Thoracic aorta (tissue), 2 donors: ENCODE data around the gene PHF23. TPM values are rescaled to one million over a fixed set of nuclear protein-coding genes. Genes with fewer than 3 reads are reported as not detected.

ENCODE experiments used
- ATAC-seq: fragments of 150-250 bp; one replicate; pipeline ENCODE4 v1.8.0; 2017; ENCODE audit warnings: low read depth; ENCODE audit not compliant: insufficient number of reproducible peaks, low FRiP score
- DNase-seq: peaks from one replicate; pipeline ENCODE4 v3.0.0-alpha.2; 2020; ENCODE audit warnings: low spot score
- H3K27ac ChIP-seq, 2 donors: fragments of 200-600 bp; sonication (generic); 1 replicate in 1 of 2; 2 replicates in 1 of 2; pipeline ENCODE4 v1.5.1; 2016; ENCODE audit warnings: mild to moderate bottlenecking in 2 of 2, moderate library complexity in 2 of 2
- H3K27me3 ChIP-seq: fragments of 200-600 bp; sonication (generic); replicated peaks from 2 replicates; pipeline ENCODE4 v1.6.0; 2016; ENCODE audit warnings: mild to moderate bottlenecking; ENCODE audit not compliant: insufficient read depth
- H3K36me3 ChIP-seq: fragments of 200-600 bp; sonication (generic); one replicate; pipeline ENCODE4 v1.5.1; 2016
- H3K4me1 ChIP-seq, 2 donors: fragments of 200-600 bp; sonication (generic); 1 replicate in 1 of 2; 2 replicates in 1 of 2; pipeline versions ENCODE4 v1.5.1 to v1.6.0; 2016; ENCODE audit warnings: low read depth in 2 of 2, mild to moderate bottlenecking in 1 of 2; ENCODE audit not compliant: control insufficient read depth in 1 of 2
- H3K4me3 ChIP-seq: fragments of 200-600 bp; sonication (generic); 2 replicates; pipeline ENCODE4 v1.5.1; 2016; ENCODE audit warnings: mild to moderate bottlenecking
- H3K9me3 ChIP-seq: fragments of 200-600 bp; sonication (generic); 2 replicates; pipeline ENCODE4 v1.5.1; 2016
- total RNA-seq, 2 donors: library from RNA; depleted of rRNA; stranded (reverse); fragments of >200 nt; gene quantifications; one replicate each; pipeline versions ENCODE4 v1.1.0 to v1.2.3, GENCODE V29; 2016
- TF ChIP-seq, protein P1 (sequence below): fragments of 200-600 bp; sonication (generic); IDR thresholded peaks from one replicate; pipeline ENCODE4 v1.5.1; 2019; ENCODE audit warnings: antibody characterized with exemption

PHF23 gene
- total RNA-seq, 2 donors from 2014 or later = 25.1 to 44.7 TPM

DNA sequence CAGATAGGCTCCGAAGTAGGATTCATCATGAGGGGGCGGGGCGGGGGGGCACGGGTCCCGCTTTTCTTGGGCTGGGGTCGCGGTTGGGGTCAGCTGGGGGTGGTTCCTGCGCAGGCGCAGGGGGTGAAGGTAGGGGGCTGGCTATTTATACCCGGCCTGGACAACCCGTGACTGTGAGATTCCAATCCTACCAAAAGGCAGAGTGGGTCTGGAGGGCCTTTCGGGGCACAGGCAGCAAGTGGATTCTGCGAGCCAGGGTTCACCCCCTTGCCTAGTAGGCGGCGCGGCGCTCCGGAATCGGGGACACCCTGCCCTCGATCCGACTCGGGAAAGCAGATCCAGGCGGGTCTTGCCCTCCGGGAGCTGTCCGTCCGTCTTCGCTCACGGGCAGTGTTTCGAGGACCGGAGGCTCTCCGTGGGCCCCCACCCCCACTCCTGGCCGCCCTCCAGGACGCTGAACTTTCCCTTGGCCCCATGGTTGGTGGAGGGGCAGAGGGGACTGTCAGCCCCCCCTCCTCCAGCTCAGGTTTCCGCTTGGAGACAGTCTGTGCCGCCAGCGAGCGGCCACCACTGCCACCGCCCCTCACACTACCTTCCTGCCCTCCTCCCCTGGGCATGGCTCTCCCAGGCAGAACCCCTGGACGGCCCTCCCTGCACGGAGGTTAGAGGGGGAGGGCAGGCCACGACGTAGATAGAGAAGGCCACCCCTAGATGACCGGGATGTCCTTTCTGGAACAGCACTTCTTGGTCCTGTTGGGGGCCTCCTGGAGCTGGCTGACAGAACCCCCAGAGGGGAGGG lies 42.9 kb upstream of the PHF23 start:
- Histone ChIP-seq H3K9me3 (no peaks in the 10 kb centered on the region), H3K27me3 (no peaks in the 10 kb centered on the region), H3K4me1 (peaks cover 13 to 26% of the 10 kb centered on the region in 2 donors), H3K27ac (no peak overlapping the region), H3K36me3 (no peaks in the 10 kb centered on the region), H3K4me3 (peak overlapping the region; percentile 73)
- no peak for ATAC-seq
- TF ChIP-seq, protein P1, sequence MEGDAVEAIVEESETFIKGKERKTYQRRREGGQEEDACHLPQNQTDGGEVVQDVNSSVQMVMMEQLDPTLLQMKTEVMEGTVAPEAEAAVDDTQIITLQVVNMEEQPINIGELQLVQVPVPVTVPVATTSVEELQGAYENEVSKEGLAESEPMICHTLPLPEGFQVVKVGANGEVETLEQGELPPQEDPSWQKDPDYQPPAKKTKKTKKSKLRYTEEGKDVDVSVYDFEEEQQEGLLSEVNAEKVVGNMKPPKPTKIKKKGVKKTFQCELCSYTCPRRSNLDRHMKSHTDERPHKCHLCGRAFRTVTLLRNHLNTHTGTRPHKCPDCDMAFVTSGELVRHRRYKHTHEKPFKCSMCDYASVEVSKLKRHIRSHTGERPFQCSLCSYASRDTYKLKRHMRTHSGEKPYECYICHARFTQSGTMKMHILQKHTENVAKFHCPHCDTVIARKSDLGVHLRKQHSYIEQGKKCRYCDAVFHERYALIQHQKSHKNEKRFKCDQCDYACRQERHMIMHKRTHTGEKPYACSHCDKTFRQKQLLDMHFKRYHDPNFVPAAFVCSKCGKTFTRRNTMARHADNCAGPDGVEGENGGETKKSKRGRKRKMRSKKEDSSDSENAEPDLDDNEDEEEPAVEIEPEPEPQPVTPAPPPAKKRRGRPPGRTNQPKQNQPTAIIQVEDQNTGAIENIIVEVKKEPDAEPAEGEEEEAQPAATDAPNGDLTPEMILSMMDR = no peak
- no peak for DNase-seq

DNA sequence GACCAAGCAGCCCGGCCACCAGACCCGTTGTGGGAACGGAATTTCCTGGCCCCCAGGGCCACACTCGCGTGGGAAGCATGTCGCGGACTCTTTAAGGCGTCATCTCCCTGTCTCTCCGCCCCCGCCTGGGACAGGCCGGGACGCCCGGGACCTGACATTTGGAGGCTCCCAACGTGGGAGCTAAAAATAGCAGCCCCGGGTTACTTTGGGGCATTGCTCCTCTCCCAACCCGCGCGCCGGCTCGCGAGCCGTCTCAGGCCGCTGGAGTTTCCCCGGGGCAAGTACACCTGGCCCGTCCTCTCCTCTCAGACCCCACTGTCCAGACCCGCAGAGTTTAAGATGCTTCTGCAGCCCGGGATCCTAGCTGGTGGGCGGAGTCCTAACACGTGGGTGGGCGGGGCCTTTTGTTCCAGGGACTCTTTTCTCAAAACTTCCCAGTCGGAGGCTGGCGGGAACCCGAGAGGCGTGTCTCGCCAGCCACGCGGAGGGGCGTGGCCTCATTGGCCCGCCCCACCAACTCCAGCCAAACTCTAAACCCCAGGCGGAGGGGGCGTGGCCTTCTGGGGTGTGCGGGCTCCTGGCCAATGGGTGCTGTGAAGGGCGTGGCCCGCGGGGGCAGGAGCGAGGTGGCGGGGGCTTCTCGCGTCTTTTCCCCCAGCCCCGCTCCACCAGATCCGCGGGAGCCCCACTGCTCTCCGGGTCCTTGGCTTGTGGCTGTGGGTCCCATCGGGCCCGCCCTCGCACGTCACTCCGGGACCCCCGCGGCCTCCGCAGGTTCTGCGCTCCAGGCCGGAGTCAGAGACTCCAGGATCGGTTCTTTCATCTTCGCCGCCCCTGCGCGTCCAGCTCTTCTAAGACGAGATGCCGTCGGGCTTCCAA lies 42.1 kb upstream of the PHF23 start, which contains the start of gene SLC2A4:
Gene SLC2A4, plus strand, starts transcription at position 645 of the 879 bp plus-strand sequence. Its CDS starts 217 bp downstream, at position 862.
- DNase-seq = peak; percentile 78
- Histone ChIP-seq H3K27me3 (no peaks in the 10 kb centered on the region), H3K36me3 (no peaks in the 10 kb centered on the region), H3K4me1 (peaks cover 13 to 26% of the 10 kb centered on the region in 2 donors), H3K4me3 (peak within 1 kb of the TSS; percentile 73), H3K9me3 (no peaks in the 10 kb centered on the region), H3K27ac (peak within 1 kb of the TSS; percentile 82 to 90)
- TF ChIP-seq, protein P1 = no peak
- peak; percentile 84 for ATAC-seq

DNA sequence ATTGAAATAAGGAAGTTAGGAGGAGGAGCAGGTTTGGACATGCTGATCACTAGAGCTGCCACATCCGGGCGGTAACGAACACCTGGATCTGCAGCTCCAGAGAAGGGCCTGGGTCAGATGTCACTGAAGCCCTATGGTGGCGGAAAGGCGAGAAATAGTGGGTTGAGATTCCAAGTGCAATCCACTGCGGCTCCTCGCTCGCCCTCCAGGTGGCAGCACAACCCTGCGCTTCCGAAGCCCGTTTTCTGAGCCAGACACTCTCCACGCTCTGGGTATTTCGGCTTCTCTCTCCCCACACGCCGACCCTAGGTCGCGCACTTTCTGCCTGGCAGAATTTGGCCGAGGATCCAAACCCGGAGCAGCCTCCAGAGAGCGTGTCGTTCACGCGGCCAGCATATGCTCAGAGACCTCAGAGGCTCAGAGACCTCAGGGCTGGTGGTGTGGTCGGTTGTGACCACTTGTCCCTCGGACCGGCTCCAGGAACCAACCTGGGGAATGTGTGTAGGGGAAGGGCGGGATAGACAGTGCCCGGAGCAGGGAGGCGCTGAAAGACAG lies 41.3 kb upstream of the PHF23 start:
- Histone ChIP-seq H3K27ac (peak overlapping the region; percentile 82 to 90), H3K36me3 (no peaks in the 10 kb centered on the region), H3K4me3 (peak overlapping the region; percentile 73), H3K9me3 (no peaks in the 10 kb centered on the region), H3K4me1 (peaks cover 13 to 26% of the 10 kb centered on the region in 2 donors), H3K27me3 (no peaks in the 10 kb centered on the region)
- TF ChIP-seq, protein P1 = peak; percentile 88
- ATAC-seq (peak; percentile 37), DNase-seq (peak; percentile 33)

DNA sequence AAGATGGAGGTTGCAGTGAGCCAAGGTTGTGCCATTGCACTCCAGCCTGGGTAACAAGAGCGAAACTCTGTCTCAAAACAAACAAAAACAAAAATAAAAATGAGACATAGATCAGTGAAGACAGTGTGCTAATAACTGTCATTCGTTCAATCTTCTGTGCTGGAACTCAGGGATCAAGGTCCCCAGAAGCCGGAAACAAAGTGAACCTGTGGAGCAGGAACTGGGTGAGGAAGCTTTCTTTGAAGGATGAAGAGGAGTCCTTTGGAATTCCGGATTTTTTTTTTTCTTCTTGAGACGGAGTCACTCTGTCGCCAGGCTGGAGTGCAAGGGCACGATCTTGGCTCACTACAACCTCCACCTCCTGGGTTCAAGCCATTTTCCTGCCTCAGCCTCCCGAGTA lies 40.2 kb upstream of the PHF23 start:
- Histone ChIP-seq H3K36me3 (no peaks in the 10 kb centered on the region), H3K27me3 (no peaks in the 10 kb centered on the region), H3K4me3 (no peak overlapping the region), H3K9me3 (no peaks in the 10 kb centered on the region), H3K27ac (no peak overlapping the region), H3K4me1 (peaks cover 13 to 26% of the 10 kb centered on the region in 2 donors)
- TF ChIP-seq, protein P1 = no peak
- no peak for DNase-seq
- no peak for ATAC-seq
